Kidney (tissue), 14 donors: ENCODE data around the gene CDX2. TPM values are rescaled to one million over a fixed set of nuclear protein-coding genes. Genes with fewer than 3 reads are reported as not detected.
"Not testable (repeated sequence)": the region's sequence is repeated elsewhere in the genome, so short reads cannot be mapped to it uniquely, and the experiment has no call there.

Experiments
- DNase-seq, 5 donors: peaks; one replicate each; pipeline ENCODE4 v3.0.0-alpha.2; 2013 to 2020
- FAIRE-seq: peaks from 2 replicates; lab custom pipeline; 2012; peaks lifted over from hg19 to GRCh38; lab: Jason Lieb, UNC
- H3K27ac ChIP-seq, 2 donors: one replicate each; pipeline ENCODE4 v1.7.0; 2013; ENCODE audit warnings: low read depth in 2 of 2, low read length in 2 of 2, inconsistent platforms in 1 of 2
- H3K27me3 ChIP-seq: one replicate; pipeline ENCODE4 v1.7.1; 2013; ENCODE audit warnings: low read length, inconsistent platforms; ENCODE audit not compliant: control insufficient read depth, insufficient read depth
- H3K36me3 ChIP-seq, 3 donors: one replicate each; pipeline versions ENCODE4 v1.7.0 to v1.7.1; 2013; ENCODE audit warnings: low read length in 3 of 3, control low read depth in 1 of 3, inconsistent platforms in 1 of 3; ENCODE audit not compliant: insufficient read depth in 3 of 3, control insufficient read depth in 2 of 3
- H3K4me1 ChIP-seq, 3 donors: one replicate each; pipeline versions ENCODE4 v1.7.0 to v1.7.1; 2013; ENCODE audit warnings: low read length in 3 of 3, inconsistent platforms in 1 of 3, low read depth in 1 of 3; ENCODE audit not compliant: control insufficient read depth in 2 of 3, insufficient read depth in 2 of 3
- H3K4me3 ChIP-seq, 3 donors: one replicate each; pipeline versions ENCODE4 v1.7.0 to v1.8.1; 2013; ENCODE audit warnings: low read length in 3 of 3, control low read depth in 1 of 3, inconsistent platforms in 1 of 3
- H3K9ac ChIP-seq, 3 donors: one replicate each; pipeline versions ENCODE4 v1.7.0 to v1.7.1; 2013; ENCODE audit warnings: low read length in 3 of 3, control low read depth in 1 of 3, inconsistent platforms in 1 of 3
- H3K9me3 ChIP-seq, 3 donors: one replicate each; pipeline versions ENCODE4 v1.7.0 to v1.7.1; 2013; ENCODE audit warnings: low read length in 3 of 3, control low read depth in 1 of 3, inconsistent platforms in 1 of 3; ENCODE audit not compliant: control insufficient read depth in 2 of 3, insufficient read depth in 1 of 3
- CTCF ChIP-seq: IDR thresholded peaks from 3 replicates; pipeline ENCODE4 v1.5.1; 2012; ENCODE audit warnings: mild to moderate bottlenecking, moderate library complexity, borderline replicate concordance; ENCODE audit not compliant: insufficient read depth; ENCODE audit errors: extremely low read depth
- intact Hi-C: fragments of 100-400 bp; cut with DNase I; formaldehyde crosslinking; loops from one replicate; pipeline ENCODE4 v1.11.1; 2022
- polyA plus RNA-seq: library from polyadenylated mRNA; stranded (reverse); fragments of 350-450 nt; fragmentation: Illumina TruSeq; extraction: RNeasy Lipid Tissue Mini Kit (QIAGEN cat#74804); gene quantifications from one replicate; pipeline ENCODE4 v1.2.3, GENCODE V29; 2014; ENCODE audit warnings: low read depth, low replicate concordance; ENCODE audit not compliant: insufficient read depth
- total RNA-seq: library from RNA; stranded (reverse); fragmentation: NEBNext Ultra II Directional; extraction: Animal tissue kit (Norgen Biotek cat#: 25700); gene quantifications from one replicate; pipeline ENCODE4 v1.2.1, GENCODE V29; 2021
- donor health status: control.
- donor health status: control.
- donor health status: control.
- donor health status: control.
- donor health status: control.
- donor health status: DM: yes; HTN: yes; CAD: no.
- donor health status: Normal renal cell carcinoma (clear cell type).

Gene CDX2
- total and polyA plus RNA-seq, 2 donors from 2014 or later: not detected

- Histone ChIP-seq H3K9me3 (no peaks in the 10 kb centered on the region), H3K4me3 (no peak overlapping the region), H3K4me1 (peaks cover 0 to 2% (median 0%) of the 10 kb centered on the region in 3 donors), H3K27ac (no peak overlapping the region), H3K9ac (no peak overlapping the region), H3K36me3 (no peaks in the 10 kb centered on the region), H3K27me3 (peaks cover 65% of the 10 kb centered on the region)
- DNase-seq (no peak), FAIRE-seq (no peak)
- no peak for TF ChIP-seq CTCF
- intact Hi-C loops: no loop called here
Measured at GRCh38 chr13:27964741-27965323, 4.3 kb downstream of the CDX2 start.

- FAIRE-seq, H3K27ac ChIP-seq, H3K4me3 ChIP-seq: not testable (repeated sequence)
Measured at GRCh38 chr13:27964206-27964605, 4.9 kb downstream of the CDX2 start.

DNA sequence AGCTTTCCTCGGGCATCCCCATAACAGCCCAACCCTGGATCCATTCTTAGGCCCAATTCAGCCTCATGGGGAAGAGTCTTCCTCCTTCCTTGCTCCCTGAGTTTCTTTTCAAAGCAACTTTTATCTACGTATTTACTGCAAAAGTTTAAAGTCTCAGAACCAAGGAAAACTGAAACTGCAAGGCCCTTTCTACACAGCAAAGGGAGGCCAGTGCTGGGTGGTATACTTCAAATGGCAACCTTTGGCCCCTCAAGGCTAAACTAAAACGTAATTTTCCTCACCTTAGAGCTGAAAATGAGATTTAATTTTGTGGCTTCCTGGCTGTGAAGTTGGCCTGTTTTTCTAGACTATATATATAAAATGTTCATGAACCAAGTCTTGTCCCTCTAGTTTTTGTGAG is 5.6 kb downstream of the CDX2 start:
- Histone ChIP-seq H3K27ac (no peak overlapping the region), H3K9me3 (no peaks in the 10 kb centered on the region), H3K36me3 (no peaks in the 10 kb centered on the region), H3K9ac (no peak overlapping the region), H3K4me1 (peaks cover 0 to 2% (median 0%) of the 10 kb centered on the region in 3 donors), H3K27me3 (peaks cover 65% of the 10 kb centered on the region), H3K4me3 (no peak overlapping the region)
- intact Hi-C loops: no loop called here
- TF ChIP-seq CTCF: no peak
- DNase-seq (no peak), FAIRE-seq (no peak)

More at GRCh38 chr13:27964206-27964605, 4.9 kb downstream of the CDX2 start:
- H3K4me1 ChIP-seq, DNase-seq, H3K9me3 ChIP-seq, H3K36me3 ChIP-seq, intact Hi-C loops, H3K9ac ChIP-seq: not testable (repeated sequence)
- H3K27me3 ChIP-seq: peaks cover 63% of the 10 kb centered on the region

DNA sequence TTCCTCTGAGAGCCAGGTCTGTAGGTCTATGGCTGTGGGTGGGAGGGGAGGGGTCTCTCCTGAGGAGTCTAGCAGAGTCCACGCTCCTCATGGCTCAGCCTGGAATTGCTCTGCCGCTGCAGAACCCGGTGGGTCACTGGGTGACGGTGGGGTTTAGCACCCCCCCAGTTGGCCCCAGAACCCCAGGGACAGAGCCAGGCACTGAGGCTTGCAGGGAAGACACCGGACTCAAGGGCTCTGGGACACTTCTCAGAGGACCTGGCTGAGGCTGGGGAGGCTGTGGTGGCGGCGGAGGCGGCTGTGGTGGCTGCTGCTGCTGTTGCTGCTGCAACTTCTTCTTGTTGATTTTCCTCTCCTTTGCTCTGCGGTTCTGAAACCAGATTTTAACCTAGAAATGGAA is 6.1 kb downstream of the CDX2 start:
- H3K4me3 ChIP-seq: no peak overlapping the region
- intact Hi-C loops: no loop called here
- H3K9me3 ChIP-seq: no peaks in the 10 kb centered on the region
- no peak overlapping the region for H3K9ac ChIP-seq
- no peak overlapping the region for H3K27ac ChIP-seq
- no peak for TF ChIP-seq CTCF
- peaks cover 0 to 2% (median 0%) of the 10 kb centered on the region in 3 donors for H3K4me1 ChIP-seq
- no peak for FAIRE-seq
- no peaks in the 10 kb centered on the region for H3K36me3 ChIP-seq
- no peak for DNase-seq
- H3K27me3 ChIP-seq: peaks cover 65% of the 10 kb centered on the region
